IPS-18a (cell line): ENCODE measurements around the gene S100A4.

Source experiments
- H3K27ac ChIP-seq: one replicate; pipeline ENCODE4 v1.5.1; 2013; ENCODE audit warnings: low read length
- H3K27me3 ChIP-seq: one replicate; pipeline ENCODE4 v1.6.1; 2013; ENCODE audit warnings: mild to moderate bottlenecking, low read length; ENCODE audit not compliant: control insufficient read depth, insufficient read depth
- H3K36me3 ChIP-seq: one replicate; pipeline ENCODE4 v1.6.1; 2013; ENCODE audit warnings: low read depth, low read length; ENCODE audit not compliant: control insufficient read depth
- H3K4me1 ChIP-seq: one replicate; pipeline ENCODE4 v1.6.1; 2013; ENCODE audit warnings: low read depth, low read length; ENCODE audit not compliant: control insufficient read depth
- H3K4me3 ChIP-seq: one replicate; pipeline ENCODE4 v1.5.1; 2013; ENCODE audit warnings: low read length
- H3K9ac ChIP-seq: one replicate; pipeline ENCODE4 v1.6.1; 2013; ENCODE audit warnings: mild to moderate bottlenecking, low read length, moderate library complexity
- H3K9me3 ChIP-seq: one replicate; pipeline ENCODE4 v1.6.1; 2013; ENCODE audit warnings: low read depth, low read length; ENCODE audit not compliant: control insufficient read depth

The S100A4 gene

DNA sequence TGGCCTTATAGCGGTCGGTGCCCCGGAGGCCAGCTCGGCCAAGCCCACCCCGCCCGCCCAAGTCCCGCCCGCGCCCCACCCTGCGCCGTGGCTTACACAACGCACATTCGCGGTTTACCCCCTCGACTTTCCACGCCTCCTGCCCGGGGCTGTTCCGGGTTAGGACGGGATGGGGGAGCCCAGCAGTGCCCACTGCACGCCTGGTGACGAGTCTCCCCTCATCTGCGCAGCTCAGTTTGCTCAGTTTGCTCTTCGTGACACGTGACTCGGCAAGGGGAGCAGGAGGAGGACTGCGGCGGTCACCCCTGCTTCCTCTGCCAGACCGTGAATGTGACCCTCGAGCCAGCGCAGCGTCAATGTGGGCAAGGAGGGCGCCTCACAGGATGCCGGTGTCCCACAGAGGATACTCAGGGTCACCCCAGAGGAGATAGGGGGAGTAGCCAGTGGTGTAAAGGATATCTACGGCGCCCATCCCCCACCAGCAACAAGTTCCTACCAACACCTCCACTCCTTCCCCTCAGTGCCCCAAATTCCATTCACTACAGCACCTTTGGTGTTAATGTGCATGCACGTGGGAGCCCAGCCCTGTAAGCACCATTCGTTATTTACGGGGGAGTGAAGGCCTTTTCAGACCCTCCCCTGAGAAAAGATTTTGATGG is 9.5 kb downstream of the S100A4 start:
- Histone ChIP-seq H3K27ac (no peak overlapping the region), H3K27me3 (peaks cover 6% of the 10 kb centered on the region), H3K36me3 (no peaks in the 10 kb centered on the region), H3K4me1 (peaks cover 31% of the 10 kb centered on the region), H3K9me3 (no peaks in the 10 kb centered on the region), H3K4me3 (peak overlapping the region; percentile 7), H3K9ac (no peak overlapping the region)

DNA sequence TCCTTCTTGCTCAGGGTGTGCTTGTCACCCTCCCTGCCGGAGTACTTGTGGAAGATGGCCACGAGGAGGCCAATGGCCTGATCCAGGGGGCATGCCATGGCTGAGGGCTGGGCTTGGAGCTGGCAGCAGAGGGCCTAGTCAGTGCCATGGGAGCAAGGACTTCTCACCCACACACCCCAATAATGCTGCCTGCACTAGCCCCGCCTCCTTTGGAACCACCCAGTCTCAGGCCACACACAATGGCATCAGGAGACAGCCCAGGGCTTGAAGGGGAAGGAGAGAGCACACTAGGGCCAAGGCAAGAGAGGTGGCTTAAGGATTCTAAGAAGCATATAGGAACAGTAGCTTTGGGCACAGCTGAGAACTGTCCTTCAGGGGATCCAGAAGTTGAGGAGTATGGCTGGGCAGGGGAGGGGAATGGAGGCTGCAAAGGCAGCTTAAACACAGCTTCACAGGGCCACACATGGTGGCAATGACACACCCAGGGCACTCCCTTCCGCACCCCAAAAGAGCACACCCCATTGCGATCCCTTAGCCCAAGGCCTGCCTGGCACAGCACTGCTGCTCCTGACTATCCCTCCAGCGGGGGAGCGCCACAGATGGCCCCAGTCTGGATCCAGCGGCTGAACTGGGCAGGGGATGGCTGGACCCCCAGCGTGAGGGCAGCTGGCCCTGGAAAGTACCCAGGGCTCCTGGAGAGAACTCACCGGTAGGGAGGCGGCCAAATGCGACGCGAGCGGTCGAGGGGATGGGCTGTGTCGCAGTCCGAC is 10.2 kb downstream of the S100A4 start, which contains the start of gene S100A6:
Gene S100A6 (minus strand): TSS at position 750 of the 770 bp plus-strand sequence. CDS start 652 bp downstream, at position 98.
- Histone ChIP-seq H3K4me3 (peak within 1 kb of the TSS; percentile 29), H3K27me3 (peaks cover 6% of the 10 kb centered on the region), H3K4me1 (peaks cover 31% of the 10 kb centered on the region), H3K36me3 (no peaks in the 10 kb centered on the region), H3K9me3 (no peaks in the 10 kb centered on the region), H3K27ac (no peak within 1 kb of the TSS), H3K9ac (no peak within 1 kb of the TSS)

DNA sequence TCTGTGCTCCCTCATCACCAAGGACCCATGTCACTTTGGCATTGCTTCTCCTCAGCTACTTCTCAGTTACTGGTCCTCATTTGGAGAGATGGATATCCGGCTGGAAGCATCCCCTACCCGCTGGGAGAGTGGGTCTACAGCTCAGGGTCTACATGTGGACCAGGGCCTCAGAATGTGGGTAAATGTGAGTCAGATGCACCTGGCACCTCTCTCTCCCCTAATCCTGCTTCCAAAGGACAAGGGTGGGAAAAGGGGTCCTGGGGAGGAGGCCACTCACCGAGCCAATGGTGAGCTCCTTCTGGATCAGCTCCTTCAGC is 10.7 kb downstream of the S100A4 start:
- Histone ChIP-seq H3K4me3 (no peak overlapping the region), H3K4me1 (peaks cover 31% of the 10 kb centered on the region), H3K36me3 (no peaks in the 10 kb centered on the region), H3K9ac (no peak overlapping the region), H3K9me3 (no peaks in the 10 kb centered on the region), H3K27me3 (peaks cover 6% of the 10 kb centered on the region), H3K27ac (no peak overlapping the region)

DNA sequence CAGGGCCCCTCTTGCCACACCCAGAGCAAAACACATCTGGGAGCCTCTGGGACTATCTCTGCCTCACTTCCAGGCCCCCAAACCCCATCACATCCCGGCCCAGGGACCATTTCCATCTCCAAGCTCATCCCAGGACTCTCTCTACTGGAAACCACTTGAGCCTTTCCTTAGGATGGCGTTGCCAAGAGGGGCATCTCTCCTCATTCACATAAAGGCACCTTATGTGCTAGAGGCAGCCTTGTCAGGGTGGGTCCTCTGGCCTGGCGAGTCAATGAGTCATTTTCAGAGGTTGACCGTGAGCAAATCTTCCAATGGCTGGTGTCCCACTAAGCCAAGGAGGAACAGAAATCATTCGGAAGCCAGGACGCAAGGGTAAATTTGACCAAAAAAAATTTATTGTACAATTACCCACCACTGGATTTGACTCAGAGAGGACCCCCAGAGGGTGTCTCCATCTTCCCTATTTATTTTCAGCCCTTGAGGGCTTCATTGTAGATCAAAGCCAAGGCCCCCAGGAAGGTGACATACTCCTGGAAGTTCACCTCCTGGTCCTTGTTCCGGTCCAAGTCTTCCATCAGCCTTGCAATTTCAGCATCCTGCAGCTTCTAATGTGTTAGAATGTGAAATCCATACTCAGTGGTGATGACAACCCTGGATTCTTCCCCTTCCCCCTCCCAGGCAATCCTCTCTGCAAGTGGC is 11.2 kb downstream of the S100A4 start:
- no peak overlapping the region for H3K4me3 ChIP-seq

DNA sequence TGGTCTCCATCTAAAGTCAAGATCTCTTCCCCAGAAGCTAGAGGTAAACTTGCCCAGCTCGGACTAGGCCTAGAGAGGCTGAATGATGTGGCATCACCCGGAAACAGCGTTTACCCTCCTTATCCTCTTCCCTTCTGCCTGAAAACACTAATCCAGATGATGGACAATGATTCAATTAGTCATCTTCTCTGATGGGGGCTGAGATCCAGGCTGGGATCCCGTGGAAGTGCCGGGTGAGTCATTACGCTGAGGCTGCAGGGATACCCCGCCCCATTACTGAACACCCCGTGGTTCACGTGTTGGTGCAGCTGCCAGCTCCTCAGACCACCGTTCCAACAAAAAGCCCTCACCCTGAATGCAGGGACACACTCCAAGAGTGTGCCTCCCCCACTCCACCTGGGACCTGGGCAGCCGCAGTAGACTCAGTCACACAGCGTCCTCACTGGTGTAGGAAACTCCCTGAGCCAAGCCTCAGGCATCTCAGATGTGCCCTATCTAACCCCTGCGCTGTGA is 11.9 kb downstream of the S100A4 start:
- peaks cover 6% of the 10 kb centered on the region for H3K27me3 ChIP-seq
- peak overlapping the region; percentile 38 for H3K4me3 ChIP-seq
- H3K9ac ChIP-seq = no peak overlapping the region
- peaks cover 31% of the 10 kb centered on the region for H3K4me1 ChIP-seq
- no peaks in the 10 kb centered on the region for H3K36me3 ChIP-seq
- no peaks in the 10 kb centered on the region for H3K9me3 ChIP-seq
- no peak overlapping the region for H3K27ac ChIP-seq

More for the DNA sequence above, 11.2 kb downstream of the S100A4 start:
- Histone ChIP-seq H3K9me3 (no peaks in the 10 kb centered on the region), H3K36me3 (no peaks in the 10 kb centered on the region), H3K27me3 (peaks cover 6% of the 10 kb centered on the region), H3K27ac (no peak overlapping the region), H3K9ac (no peak overlapping the region), H3K4me1 (peaks cover 31% of the 10 kb centered on the region)

DNA sequence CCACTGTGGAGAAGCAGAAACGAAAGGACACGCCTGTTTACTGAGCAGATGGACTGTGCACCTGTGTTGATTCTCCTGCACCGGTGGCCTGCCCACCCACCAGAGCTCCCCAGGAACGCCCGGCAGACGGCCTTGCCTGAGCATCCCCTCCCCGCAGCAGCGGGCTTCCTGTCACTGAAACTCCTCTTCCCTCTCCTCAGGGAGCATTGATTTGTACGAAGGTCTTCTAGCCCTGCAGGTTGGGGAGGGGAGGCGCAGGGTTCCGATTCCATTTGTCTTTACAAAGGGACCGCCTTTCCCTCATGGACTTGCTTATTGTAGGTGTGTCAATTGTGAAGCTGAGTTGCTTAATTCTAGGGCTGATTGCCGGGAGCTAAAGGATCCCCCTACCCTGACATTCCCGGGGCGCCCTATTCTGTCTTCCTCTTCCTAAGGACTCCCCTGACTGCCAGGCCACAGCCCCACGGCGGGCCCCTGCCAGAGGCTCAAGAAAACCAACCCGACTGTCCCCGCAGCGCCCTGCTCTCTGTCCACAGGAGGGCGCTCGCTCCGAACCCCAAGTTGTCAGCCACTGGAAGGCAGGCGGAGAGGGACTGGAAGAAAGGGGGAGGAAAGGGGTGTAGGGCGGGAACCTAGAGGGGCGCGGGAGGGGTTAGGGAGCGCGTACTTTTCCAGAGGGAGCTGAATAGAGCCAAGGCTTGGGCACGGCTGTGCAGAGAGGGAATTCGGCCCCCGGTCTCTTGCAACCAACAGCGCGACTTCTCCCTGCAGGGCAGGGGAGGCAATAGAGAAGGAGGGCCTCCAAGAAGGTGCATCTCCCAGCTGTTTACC is 12.6 kb downstream of the S100A4 start:
- H3K27ac ChIP-seq = no peak overlapping the region

DNA sequence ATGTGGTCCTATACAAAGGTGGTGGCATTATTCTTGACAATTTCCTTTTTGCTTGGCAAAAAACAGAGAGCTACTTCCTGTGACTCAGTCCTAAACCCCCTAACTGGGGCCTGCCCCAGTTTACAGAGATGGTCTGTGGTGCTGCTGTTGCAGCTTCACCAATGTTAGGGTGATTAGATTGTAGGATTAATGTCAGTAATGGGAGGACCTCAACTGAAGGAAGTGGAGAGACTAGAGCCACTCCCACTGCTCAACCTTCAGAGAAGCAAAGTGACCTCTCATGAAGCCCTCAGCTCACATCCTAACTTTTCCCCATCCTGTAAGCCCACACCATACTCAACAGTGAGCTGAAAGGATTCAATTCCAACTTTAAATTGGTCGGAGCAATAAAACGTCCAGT is 13.4 kb downstream of the S100A4 start:
- Histone ChIP-seq H3K27me3 (peaks cover 6% of the 10 kb centered on the region), H3K9me3 (no peaks in the 10 kb centered on the region), H3K36me3 (no peaks in the 10 kb centered on the region), H3K4me3 (no peak overlapping the region), H3K9ac (no peak overlapping the region), H3K27ac (no peak overlapping the region), H3K4me1 (peaks cover 31% of the 10 kb centered on the region)

More for the DNA sequence above, 12.6 kb downstream of the S100A4 start:
- peaks cover 6% of the 10 kb centered on the region for H3K27me3 ChIP-seq
- H3K9me3 ChIP-seq = no peaks in the 10 kb centered on the region
- H3K36me3 ChIP-seq = no peaks in the 10 kb centered on the region
- H3K4me1 ChIP-seq = peaks cover 29% of the 10 kb centered on the region
- H3K4me3 ChIP-seq = peak overlapping the region; percentile 38
- H3K9ac ChIP-seq = no peak overlapping the region

DNA sequence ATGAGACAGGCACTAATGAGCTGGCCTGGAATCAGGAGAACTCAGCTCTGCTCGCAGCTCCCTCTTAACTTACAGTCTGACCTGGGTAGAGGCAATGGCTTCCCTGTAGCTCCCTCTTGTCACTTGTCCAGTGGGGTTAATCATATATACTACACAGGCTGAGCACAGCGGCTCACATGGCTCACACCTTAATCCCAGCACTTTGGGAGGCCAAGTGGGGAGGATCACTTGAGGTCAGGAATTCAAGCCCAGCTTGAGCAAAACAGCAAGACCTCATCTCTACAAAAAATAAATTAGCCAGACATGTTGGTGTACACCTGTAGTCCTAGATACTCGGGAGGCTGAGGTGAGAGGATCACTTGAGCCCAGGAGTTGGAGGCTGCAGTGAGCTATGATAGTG is 14.0 kb downstream of the S100A4 start:
- Histone ChIP-seq H3K27ac (no peak overlapping the region), H3K4me3 (no peak overlapping the region), H3K36me3 (no peaks in the 10 kb centered on the region), H3K4me1 (peaks cover 31% of the 10 kb centered on the region), H3K9me3 (no peaks in the 10 kb centered on the region), H3K27me3 (peaks cover 6% of the 10 kb centered on the region), H3K9ac (no peak overlapping the region)

DNA sequence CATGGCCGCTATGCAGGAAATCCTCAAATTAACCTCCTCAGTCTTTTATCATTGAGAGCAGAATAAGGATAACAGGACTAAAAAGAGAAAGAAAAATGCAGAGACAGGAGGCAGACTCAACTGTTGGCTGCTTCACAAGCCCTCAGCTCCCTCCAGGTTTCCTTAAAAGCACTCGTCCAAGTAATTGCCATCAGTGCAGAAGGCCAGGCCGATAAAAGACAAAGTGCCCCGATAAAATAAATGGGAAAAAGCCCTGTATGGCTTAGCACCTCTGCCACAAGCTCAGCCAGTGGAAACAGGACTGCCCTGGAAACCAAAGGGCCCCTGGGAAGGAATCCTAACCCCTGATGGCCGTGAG is 17.9 kb downstream of the S100A4 start:
- peaks cover 15% of the 10 kb centered on the region for H3K4me1 ChIP-seq
- H3K27ac ChIP-seq = no peak overlapping the region
- no peaks in the 10 kb centered on the region for H3K9me3 ChIP-seq
- no peaks in the 10 kb centered on the region for H3K36me3 ChIP-seq
- no peaks in the 10 kb centered on the region for H3K27me3 ChIP-seq
- H3K4me3 ChIP-seq = no peak overlapping the region
- no peak overlapping the region for H3K9ac ChIP-seq

DNA sequence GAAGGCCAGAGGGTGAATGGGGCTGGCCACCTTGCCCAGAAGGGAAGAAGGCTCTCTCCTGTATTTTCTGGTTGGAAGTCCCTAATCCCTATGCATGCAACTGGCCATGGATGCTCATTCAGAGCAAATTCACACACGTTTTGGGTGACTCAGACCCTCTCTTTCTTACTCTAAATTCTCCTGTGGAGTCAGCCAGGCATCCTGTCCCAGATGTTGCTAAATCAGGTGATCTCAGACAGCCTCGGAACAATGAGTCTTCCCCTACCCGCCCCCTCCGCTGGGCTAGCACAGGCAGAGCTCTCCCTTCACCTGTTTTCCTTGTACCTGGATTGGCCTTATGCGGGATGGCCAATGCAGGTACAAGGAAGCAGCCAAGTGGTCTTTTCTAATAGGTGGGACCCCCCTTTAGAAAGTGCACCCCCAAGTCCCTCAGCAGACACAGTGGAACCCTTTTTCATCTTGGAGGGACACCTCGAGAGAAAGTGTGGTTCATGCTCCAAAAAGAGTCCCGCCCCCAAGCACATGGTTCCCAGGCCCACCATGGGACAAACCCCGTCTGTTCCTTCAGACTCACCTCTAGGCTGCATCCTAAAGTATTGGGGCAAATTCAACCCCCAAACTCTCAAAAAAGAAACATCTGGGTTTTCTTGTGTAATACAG is 18.5 kb downstream of the S100A4 start:
- no peak overlapping the region for H3K9ac ChIP-seq
- no peaks in the 10 kb centered on the region for H3K9me3 ChIP-seq
- H3K4me1 ChIP-seq = peaks cover 10% of the 10 kb centered on the region
- no peaks in the 10 kb centered on the region for H3K27me3 ChIP-seq
- no peak overlapping the region for H3K4me3 ChIP-seq
- no peaks in the 10 kb centered on the region for H3K36me3 ChIP-seq
- H3K27ac ChIP-seq = no peak overlapping the region
